ENCODE measurements around the gene FAM89A.

GRCh38 chr1:231029841-231030240 lies 10.2 kb downstream of the FAM89A start:
- TF ChIP-seq, protein P1, sequence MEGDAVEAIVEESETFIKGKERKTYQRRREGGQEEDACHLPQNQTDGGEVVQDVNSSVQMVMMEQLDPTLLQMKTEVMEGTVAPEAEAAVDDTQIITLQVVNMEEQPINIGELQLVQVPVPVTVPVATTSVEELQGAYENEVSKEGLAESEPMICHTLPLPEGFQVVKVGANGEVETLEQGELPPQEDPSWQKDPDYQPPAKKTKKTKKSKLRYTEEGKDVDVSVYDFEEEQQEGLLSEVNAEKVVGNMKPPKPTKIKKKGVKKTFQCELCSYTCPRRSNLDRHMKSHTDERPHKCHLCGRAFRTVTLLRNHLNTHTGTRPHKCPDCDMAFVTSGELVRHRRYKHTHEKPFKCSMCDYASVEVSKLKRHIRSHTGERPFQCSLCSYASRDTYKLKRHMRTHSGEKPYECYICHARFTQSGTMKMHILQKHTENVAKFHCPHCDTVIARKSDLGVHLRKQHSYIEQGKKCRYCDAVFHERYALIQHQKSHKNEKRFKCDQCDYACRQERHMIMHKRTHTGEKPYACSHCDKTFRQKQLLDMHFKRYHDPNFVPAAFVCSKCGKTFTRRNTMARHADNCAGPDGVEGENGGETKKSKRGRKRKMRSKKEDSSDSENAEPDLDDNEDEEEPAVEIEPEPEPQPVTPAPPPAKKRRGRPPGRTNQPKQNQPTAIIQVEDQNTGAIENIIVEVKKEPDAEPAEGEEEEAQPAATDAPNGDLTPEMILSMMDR (IDR thresholded peaks at IDR 0.05; ENCODE audit: poor library complexity), result no peak
- no peak for TF ChIP-seq EZH2phosphoT487 (IDR thresholded peaks at IDR 0.05; ENCODE audit: low read depth, severe bottlenecking, unreplicated experiment)

Data from hepatocyte (in vitro differentiated cells).